Mesothelial cell of epicardium (in vitro differentiated cells): ENCODE data around the gene GPR162. TPM values are rescaled to one million over a fixed set of nuclear protein-coding genes. Genes with fewer than 3 reads are reported as not detected.
A peak's percentile ranks its signal among the peaks of the same experiment; 100 is the strongest.

Source experiments
- DNase-seq, 2 experiments: peaks; one replicate each; pipeline ENCODE4 v3.0.0; 2021; ENCODE audit warnings: low spot score in 2 of 2; ENCODE audit not compliant: unreplicated experiment in 2 of 2
- H3K27ac Mint-ChIP-seq: 2 replicates; pipeline ENCODE4 v1.8.0; 2021; ENCODE audit warnings: mixed read lengths
- H3K27me3 Mint-ChIP-seq: 2 replicates; pipeline ENCODE4 v1.8.0; 2021; ENCODE audit warnings: low read depth, mixed read lengths
- H3K36me3 Mint-ChIP-seq: 2 replicates; pipeline ENCODE4 v1.8.0; 2021; ENCODE audit warnings: mixed read lengths
- H3K4me1 Mint-ChIP-seq: 2 replicates; pipeline ENCODE4 v1.8.0; 2021; ENCODE audit warnings: mixed read lengths
- H3K4me3 Mint-ChIP-seq: 2 replicates; pipeline ENCODE4 v1.8.0; 2021; ENCODE audit warnings: mild to moderate bottlenecking, moderate library complexity, mixed read lengths
- H3K9me3 Mint-ChIP-seq: 2 replicates; pipeline ENCODE4 v1.8.0; 2021; ENCODE audit warnings: mixed read lengths
- total RNA-seq: library from RNA; stranded (reverse); gene quantifications from 3 replicates; pipeline ENCODE4 v1.2.1, GENCODE V29; 2021
- TF ChIP-seq, protein P1 (sequence below): fragments of 200-600 bp; sonication (generic); IDR thresholded peaks from one replicate; pipeline ENCODE4 v1.5.0; 2021; ENCODE audit warnings: antibody characterized with exemption; ENCODE audit not compliant: unreplicated experiment

GPR162 gene
- total RNA-seq, 1 donor from 2014 or later, result 10.8 TPM

DNA sequence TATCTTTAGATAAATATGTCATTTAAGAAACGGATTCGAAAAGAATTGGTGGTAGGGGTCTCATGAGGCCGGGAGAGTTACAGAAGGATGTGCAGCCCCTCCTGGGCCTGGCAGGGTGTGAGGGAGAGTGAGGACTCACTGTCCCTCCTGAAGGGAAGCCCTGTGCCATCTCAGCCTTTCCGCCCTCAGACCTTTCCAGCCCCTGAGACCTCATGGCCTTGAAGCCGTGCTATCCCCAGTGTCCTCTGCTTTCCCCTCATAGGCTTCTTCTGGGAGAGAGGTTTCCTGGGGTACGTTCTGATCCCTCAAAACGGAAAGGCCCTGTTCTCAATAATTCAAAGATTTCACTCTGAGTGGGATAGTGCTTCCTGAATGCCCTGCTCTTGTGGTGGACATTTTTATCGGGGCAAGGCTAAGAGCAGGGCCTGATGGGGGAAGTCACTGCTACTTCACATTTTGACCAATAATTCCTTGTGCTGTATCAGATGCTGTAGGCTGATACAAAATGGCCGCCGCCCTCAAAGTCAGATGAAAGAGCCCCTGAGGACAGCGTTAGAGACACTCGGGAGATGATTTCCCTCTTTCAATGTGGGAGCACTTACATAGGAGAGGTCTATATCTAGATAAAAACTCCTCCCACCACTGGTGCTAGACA lies 31.0 kb upstream of the GPR162 start:
- H3K27ac Mint-ChIP-seq, result no peak overlapping the region
- DNase-seq, result no peak
- no peaks in the 10 kb centered on the region for H3K36me3 Mint-ChIP-seq
- H3K4me3 Mint-ChIP-seq, result no peak overlapping the region
- peaks cover 30% of the 10 kb centered on the region for H3K4me1 Mint-ChIP-seq
- H3K27me3 Mint-ChIP-seq, result peaks cover 2% of the 10 kb centered on the region
- TF ChIP-seq, protein P1, sequence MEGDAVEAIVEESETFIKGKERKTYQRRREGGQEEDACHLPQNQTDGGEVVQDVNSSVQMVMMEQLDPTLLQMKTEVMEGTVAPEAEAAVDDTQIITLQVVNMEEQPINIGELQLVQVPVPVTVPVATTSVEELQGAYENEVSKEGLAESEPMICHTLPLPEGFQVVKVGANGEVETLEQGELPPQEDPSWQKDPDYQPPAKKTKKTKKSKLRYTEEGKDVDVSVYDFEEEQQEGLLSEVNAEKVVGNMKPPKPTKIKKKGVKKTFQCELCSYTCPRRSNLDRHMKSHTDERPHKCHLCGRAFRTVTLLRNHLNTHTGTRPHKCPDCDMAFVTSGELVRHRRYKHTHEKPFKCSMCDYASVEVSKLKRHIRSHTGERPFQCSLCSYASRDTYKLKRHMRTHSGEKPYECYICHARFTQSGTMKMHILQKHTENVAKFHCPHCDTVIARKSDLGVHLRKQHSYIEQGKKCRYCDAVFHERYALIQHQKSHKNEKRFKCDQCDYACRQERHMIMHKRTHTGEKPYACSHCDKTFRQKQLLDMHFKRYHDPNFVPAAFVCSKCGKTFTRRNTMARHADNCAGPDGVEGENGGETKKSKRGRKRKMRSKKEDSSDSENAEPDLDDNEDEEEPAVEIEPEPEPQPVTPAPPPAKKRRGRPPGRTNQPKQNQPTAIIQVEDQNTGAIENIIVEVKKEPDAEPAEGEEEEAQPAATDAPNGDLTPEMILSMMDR, result no peak
- H3K9me3 Mint-ChIP-seq, result no peaks in the 10 kb centered on the region

- Mint-ChIP-seq H3K27me3 (peaks cover 2% of the 10 kb centered on the region), H3K4me1 (peaks cover 26% of the 10 kb centered on the region), H3K4me3 (peak overlapping the region; percentile 47), H3K27ac (peak overlapping the region; percentile 91), H3K36me3 (no peaks in the 10 kb centered on the region), H3K9me3 (no peaks in the 10 kb centered on the region)
- TF ChIP-seq, protein P1, result no peak
- DNase-seq, result no peak
Measured at GRCh38 chr12:6791931-6792520, 29.6 kb upstream of the GPR162 start.

DNA sequence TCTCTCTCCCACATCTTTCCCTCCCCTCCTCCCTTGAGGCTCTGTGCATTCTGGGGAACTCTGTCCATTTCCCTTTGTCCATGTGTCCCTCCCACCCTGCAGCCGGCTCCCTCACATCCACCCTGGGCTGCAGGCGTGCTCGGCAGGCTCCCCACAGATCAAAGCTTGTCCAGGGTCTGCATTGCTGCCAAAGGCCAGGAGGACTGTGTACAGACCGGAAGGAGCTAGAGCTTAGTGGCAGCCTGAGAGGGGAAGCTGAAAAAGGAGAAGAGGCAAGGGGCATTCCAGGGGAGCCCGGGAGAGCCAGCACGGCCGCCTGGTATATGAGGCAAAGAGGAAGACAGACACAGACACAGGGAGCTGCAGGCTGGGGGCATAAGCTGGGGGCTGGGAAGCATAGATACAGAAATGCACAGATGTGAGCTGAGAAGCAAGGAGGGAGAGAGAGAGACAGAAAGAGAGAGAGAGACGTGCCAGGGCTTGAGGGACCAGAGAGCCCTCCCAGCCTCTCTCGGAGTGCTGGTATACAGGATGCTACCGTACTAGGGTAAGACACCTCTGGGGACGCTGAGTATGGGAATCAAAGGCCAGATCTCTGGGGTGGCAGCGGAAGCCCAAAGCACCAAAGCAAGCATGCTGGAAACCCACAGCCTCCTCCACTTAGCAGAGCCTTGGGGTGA lies 29.0 kb upstream of the GPR162 start:
- Mint-ChIP-seq H3K27me3 (peaks cover 2% of the 10 kb centered on the region), H3K9me3 (no peaks in the 10 kb centered on the region), H3K4me3 (peak overlapping the region; percentile 47), H3K36me3 (no peaks in the 10 kb centered on the region), H3K4me1 (peaks cover 33% of the 10 kb centered on the region), H3K27ac (peak overlapping the region; percentile 91)
- TF ChIP-seq, protein P1, result no peak
- DNase-seq, result peak in 1 of 2 experiments; percentile 42

GRCh38 chr12:6795088-6795487 lies 26.5 kb upstream of the GPR162 start:
- peaks cover 2% of the 10 kb centered on the region for H3K27me3 Mint-ChIP-seq

GRCh38 chr12:6796576-6796975 lies 25.0 kb upstream of the GPR162 start:
- no peak overlapping the region for H3K27ac Mint-ChIP-seq
- no peak for DNase-seq
- no peaks in the 10 kb centered on the region for H3K9me3 Mint-ChIP-seq
- H3K4me3 Mint-ChIP-seq, result no peak overlapping the region
- peaks cover 28% of the 10 kb centered on the region for H3K4me1 Mint-ChIP-seq
- H3K36me3 Mint-ChIP-seq, result no peaks in the 10 kb centered on the region
- peaks cover 2% of the 10 kb centered on the region for H3K27me3 Mint-ChIP-seq
- TF ChIP-seq, protein P1, result no peak

More at GRCh38 chr12:6795088-6795487, 26.5 kb upstream of the GPR162 start:
- no peaks in the 10 kb centered on the region for H3K36me3 Mint-ChIP-seq
- no peak overlapping the region for H3K27ac Mint-ChIP-seq
- TF ChIP-seq, protein P1, result no peak
- peaks cover 28% of the 10 kb centered on the region for H3K4me1 Mint-ChIP-seq
- no peaks in the 10 kb centered on the region for H3K9me3 Mint-ChIP-seq
- no peak for DNase-seq
- H3K4me3 Mint-ChIP-seq, result no peak overlapping the region
